AG04449 (cell line): ENCODE measurements around the gene PARP8.
A peak's percentile ranks its signal among the peaks of the same experiment; 100 is the strongest.
"Not testable (repeated sequence)": the region's sequence is repeated elsewhere in the genome, so short reads cannot be mapped to it uniquely, and the experiment has no call there.

Experiments used
- CTCF ChIA-PET: fragments of 350-600 bp; formaldehyde crosslinking; extraction: SDS; loops from one replicate; lab custom pipeline; 2021; ENCODE audit warnings: antibody characterized with exemption; lab: Yijun Ruan, JAX
- POLR2A ChIA-PET: fragments of 400-600, 350-600 bp; formaldehyde crosslinking; extraction: SDS; loops from one replicate; lab custom pipeline; 2020; ENCODE audit warnings: antibody characterized with exemption, inconsistent platforms; lab: Yijun Ruan, JAX
- DNase-seq: peaks from one replicate; pipeline ENCODE4 v3.0.0-alpha.2; 2010; ENCODE audit warnings: low read depth, low spot score
- H3K4me3 ChIP-seq: 2 replicates; pipeline ENCODE4 v1.5.1; 2011; ENCODE audit warnings: low read depth, mild to moderate bottlenecking, control low read depth, low read length
- CTCF ChIP-seq: IDR thresholded peaks from one replicate; pipeline ENCODE4 v1.5.1; 2011; ENCODE audit warnings: mild to moderate bottlenecking, moderate library complexity, low read length, control low read depth, inconsistent platforms; ENCODE audit not compliant: insufficient read depth; ENCODE audit errors: missing control alignments

Gene PARP8

GRCh38 chr5:50666261-50667022, at the start of gene PARP8:
Gene PARP8 (plus strand): TSS chr5:50666637. CDS start chr5:50667096, 459 bp downstream.
- POLR2A ChIA-PET = interaction anchor here (1.0 to 1.3 kb wide), 2 partner anchors 22 to 71 kb away, joined by 3 read pairs; no protein-coding TSS in a partner anchor
- no peak for DNase-seq
- peak within 1 kb of the TSS; percentile 86 for H3K4me3 ChIP-seq
- TF ChIP-seq CTCF = no peak
- CTCF ChIA-PET = no interaction called here

DNA sequence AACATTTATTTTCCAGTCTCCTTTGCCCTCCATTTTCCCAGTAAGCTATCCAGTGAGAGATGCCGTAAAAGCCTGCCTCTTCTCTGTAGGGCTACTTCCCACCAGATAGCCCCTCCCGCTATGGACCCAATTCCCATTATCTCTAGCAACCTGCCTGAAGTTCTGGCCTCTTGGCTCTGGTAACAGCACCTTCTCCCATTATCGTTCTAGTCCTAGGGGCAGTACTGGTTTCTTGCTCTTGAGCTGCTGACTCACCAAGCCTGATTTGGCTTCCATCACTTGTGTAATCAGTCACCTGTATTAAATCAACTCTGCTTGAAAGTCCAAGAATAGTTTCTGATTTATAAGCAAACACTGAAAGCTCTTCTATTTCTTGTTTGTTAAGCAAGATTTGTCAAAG, 42.8 kb upstream of the PARP8 start:
- DNase-seq = no peak
- POLR2A ChIA-PET = no interaction called here
- CTCF ChIA-PET = no interaction called here

DNA sequence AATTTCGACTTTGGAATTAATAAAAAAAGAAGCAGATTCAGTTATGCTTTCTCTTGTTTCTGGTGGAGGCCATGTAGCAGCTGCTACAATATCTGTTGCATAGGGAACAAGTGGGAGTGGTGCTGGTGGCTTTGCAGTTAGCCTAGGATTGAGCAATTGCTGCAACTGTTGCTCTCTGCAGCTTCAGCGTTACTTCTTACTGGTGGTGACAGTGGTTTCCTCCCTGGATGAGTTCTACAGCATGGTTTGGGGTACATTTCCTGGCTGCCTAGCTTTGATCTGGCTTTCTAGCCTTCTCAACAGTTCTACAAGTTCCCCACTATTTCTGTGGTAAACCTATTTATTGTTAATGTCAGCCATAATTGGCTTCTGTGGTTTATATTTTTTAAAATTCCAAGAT, 31.6 kb upstream of the PARP8 start:
- POLR2A ChIA-PET, H3K4me3 ChIP-seq, DNase-seq, CTCF ChIA-PET: not testable (repeated sequence)

More for the DNA sequence above, 42.8 kb upstream of the PARP8 start:
- TF ChIP-seq CTCF = no peak
- H3K4me3 ChIP-seq = no peak overlapping the region

- POLR2A ChIA-PET, CTCF ChIA-PET, DNase-seq, H3K4me3 ChIP-seq: not testable (repeated sequence)
Observed at GRCh38 chr5:50637576-50637975, 28.9 kb upstream of the PARP8 start.

GRCh38 chr5:50646591-50646990, 19.8 kb upstream of the PARP8 start:
- ChIA-PET POLR2A (no interaction called here), CTCF (no interaction called here)
- TF ChIP-seq CTCF = no peak
- no peak for DNase-seq
- no peak overlapping the region for H3K4me3 ChIP-seq

DNA sequence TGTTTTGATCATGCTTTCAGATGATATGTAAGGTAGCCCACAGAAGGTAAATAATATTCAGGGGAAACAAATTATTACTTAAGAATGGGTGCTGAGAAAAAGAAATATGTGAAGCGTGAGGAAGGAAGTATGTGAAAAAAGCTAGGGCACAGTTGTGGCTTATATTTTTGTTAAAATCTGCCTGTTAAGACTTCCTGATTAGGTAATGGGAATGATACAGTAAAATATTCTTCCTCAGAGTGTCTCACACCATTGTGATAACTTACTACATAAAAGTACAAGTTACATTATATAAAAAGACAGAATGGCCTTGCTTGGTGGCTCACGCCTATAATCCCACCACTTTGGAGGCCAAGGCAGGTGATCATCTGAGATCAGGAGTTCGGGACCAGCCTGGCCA, 18.7 kb upstream of the PARP8 start:
- no peak for DNase-seq
- ChIA-PET POLR2A (no interaction called here), CTCF (no interaction called here)
- H3K4me3 ChIP-seq = no peak overlapping the region
- no peak for TF ChIP-seq CTCF

- ChIA-PET POLR2A (no interaction called here), CTCF (no interaction called here)
- TF ChIP-seq CTCF = no peak
- no peak for DNase-seq
- no peak overlapping the region for H3K4me3 ChIP-seq
Observed at GRCh38 chr5:50653946-50654345, 12.5 kb upstream of the PARP8 start.
